Endometrial microvascular endothelial cells (primary cell): ENCODE data around the gene KLF4. TPM values are rescaled to one million over a fixed set of nuclear protein-coding genes. Genes with fewer than 3 reads are reported as not detected.
"Not testable (repeated sequence)": the region's sequence is repeated elsewhere in the genome, so short reads cannot be mapped to it uniquely, and the experiment has no call there.

Source experiments
- in situ Hi-C: cut with HindIII; loops from 2 replicates; pipeline ENCODE4 v1.10.0; 2017; ENCODE audit warnings: low sequenced_read_pairs, low pct_unique_long_range_greater_than_20kb; ENCODE audit errors: inconsistent ontology term
- total RNA-seq: library from RNA; depleted of rRNA; stranded (reverse); fragments of >200 nt; gene quantifications from one replicate; pipeline ENCODE4 v1.2.3, GENCODE V29; 2015; ENCODE audit errors: inconsistent ontology term

The KLF4 gene
- total RNA-seq: 0.28 TPM

DNA sequence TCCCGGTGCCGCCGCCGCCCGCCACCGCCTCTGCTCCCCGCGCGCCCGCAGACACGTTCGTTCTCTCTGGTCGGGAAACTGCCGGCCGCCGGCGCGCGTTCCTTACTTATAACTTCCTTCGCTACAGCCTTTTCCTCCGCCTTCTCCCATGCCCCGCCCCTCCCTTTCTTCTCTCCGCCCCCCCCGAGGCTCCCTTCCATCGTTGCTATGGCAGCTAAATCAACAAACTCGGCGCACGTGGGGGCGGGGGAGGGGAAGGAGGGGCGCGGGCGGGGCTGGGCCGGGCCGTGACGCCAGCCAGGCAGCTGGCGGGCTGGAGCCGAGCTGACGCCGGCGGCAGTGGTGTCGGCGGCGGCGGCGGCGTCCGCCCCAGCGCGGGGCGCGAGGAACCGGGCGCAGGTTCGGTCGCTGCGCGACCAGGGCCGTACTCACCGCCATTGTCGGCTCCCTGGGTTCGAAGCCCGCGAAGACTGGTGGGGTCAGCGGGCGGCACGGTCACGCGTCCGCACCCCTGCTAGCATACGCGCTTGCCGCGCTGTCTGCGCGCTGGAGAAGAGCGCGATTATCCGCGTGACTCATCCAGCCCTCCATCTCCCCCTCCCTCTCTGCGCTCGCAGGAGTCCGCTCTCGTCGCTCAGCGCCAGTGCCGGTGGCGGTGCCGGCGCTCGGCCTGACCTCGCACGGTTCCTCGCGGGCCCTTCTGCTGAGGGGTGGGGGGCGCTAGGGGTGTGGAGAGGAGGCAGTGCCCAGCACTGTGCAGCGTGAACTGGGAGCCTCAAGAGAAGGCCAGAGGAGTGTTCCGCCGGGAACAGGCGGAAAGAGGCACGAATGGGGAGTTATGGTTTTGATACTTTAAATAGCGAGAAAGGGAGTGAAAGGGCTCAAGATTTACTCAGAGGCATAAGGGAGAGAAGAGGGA is at the start of gene KLF4:
Gene KLF4 (minus strand): TSS at position 83 of the 919 bp plus-strand sequence. CDS start 597 bp downstream, outside the sequence.
- in situ Hi-C loops: no loop called here

DNA sequence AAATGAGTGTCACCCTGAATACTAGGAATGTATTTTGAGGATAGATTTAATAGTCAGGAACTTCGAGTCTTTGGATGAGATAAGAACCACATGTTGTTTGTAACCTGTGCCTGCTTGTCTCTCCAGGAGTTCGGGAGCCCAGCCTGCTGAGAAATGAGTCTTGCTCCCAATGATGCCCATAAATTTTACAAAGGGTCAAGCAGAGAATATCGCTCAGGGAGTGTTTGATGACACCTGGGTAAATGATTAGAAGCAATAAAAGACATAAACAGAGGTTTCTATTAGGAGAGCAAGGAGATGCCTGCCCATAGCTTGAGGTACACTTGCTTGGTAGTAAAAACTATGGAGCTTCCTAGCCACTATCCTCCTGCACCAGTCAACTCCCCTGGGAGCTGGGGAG is 46.9 kb upstream of the KLF4 start:
- in situ Hi-C loops: no loop called here

DNA sequence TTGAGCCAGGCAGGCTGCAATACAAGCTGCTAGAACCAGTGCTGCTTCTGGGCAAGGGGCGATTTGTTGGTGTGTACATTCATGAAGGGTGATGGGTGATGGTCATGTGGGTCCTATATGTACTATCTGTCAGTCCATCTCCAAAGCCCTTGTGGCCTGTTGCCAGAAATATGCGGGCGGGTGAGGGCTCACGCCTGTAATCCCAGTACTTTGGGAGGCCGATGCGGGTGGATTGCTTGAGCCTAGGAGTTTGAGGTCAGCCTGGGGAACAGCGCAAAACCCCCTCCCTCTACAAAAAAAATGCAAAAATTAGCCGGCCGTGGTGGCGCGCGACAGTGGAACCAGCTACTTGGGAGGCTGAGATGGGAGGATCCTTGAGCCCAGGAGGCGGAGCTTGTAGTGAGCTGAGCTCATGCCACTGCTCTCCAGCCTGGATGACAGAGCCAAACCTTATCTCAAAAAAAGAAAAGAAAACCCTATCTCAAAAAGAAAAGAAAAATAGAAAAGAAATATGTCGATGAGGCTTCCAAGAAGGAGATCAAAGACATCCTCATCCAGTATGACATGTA is 45.0 kb upstream of the KLF4 start:
- in situ Hi-C loops: no loop called here

DNA sequence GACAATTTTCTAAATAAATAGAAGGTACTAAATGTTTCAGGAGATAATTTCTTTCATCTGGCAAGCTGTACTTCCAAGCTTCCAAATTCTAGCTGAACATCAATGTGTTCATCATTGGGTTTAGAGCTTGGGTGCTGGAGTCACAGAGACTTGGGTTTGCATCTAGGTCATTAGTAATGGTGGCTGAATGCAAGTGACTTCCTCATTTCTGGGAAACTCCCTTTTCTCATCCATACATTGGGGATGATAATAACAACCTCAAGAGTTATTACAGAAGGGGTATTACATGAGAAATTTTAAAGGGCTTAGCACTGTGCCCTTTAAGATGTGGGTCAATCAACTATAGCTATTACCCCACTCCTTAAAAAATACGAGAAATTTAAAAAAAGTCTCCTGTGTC is 41.1 kb upstream of the KLF4 start:
- in situ Hi-C loops: no loop called here

DNA sequence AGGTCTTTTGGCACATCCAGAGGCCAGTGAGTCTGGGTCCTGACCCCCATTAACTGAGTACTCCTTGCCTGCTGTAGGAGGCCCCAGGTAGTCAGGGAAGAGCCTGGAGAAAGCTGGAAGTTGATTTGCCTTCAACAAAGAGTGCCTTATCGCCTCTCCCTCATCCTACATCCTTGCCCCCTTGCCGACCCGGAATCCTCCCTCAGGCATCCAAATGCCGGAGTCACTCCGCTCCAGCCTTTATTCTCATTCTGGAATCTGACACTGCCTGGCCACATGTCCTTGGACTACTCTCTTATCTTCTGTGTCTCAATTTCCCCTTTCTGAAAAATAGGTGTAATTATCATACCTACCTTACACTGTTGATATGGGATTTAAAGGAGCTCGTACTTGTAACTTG is 39.1 kb upstream of the KLF4 start:
- in situ Hi-C loops: no loop called here

DNA sequence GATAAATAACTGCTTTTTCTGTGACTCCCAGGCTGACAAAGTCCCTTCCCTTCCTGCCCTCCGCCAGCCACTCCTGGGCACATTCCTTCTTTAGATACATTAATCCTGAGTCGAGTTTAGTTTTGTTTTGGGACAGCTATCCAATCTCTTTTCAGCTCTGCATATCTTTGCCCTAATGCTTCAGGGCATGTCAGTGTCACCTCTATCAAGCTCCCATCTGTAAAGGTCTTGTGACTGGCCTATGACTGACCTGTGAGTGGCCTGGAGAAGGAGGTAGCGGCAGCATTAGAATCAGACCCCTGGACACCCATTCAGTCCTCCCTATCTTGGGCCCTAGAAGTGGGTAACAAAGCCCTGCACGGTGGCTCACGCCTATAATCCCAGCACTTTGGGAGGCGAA is 34.0 kb upstream of the KLF4 start:
- in situ Hi-C loops: no loop called here

DNA sequence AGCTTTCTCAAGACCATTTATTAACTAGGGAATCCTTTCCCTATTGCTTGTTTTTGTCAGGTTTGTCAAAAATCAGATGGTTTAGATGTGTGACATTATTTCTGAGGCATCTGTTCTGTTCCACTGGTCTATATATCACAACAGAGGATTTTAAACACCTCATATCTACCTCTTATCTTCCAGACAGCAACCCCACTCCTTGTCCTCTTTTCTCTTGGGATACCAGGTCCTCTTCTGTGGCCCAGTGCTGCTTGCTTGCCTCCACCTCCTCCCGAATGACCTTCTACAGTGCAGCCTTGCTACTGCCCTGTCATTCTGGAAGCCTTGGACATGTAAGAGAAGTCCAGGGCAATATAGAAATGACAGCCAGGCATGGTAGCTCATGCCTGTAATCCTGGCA is 30.6 kb upstream of the KLF4 start:
- in situ Hi-C loops: no loop called here

DNA sequence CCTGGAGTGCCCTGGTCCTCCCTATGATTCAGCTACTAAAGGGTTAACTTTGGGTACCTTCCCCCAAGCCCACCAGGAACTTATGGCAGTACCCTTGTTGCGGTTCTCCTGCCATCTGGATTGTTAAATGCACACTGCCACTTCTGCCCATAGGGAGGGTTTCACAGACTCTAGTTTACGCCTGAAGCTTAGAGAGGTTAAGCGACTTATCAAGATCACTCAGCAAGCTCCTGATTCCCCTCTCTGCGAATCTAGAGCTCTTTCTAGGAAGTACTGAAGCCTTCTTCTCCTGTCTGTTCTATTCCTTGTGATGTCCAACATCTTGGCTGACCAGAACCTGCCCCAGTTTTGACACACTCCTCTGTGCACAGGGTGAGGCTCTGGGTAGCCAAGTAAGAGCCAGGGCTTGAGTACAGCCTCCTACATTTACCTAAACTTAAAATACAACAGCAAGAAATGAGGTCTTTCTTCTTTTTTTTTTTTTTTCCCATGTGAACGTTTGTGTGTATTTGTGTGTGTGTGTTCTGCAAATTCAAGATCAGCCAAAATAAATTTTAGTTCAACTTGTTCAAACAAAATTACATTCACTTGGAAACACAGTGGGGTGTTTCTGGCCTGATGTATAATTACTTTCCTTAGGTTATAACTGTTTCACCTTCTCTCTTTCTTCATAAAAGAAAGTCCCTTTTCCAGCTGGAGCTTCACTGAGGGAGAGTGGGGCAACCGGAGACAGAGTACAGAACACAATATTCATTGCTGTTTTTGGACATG is 28.7 kb upstream of the KLF4 start:
- in situ Hi-C loops: no loop called here

DNA sequence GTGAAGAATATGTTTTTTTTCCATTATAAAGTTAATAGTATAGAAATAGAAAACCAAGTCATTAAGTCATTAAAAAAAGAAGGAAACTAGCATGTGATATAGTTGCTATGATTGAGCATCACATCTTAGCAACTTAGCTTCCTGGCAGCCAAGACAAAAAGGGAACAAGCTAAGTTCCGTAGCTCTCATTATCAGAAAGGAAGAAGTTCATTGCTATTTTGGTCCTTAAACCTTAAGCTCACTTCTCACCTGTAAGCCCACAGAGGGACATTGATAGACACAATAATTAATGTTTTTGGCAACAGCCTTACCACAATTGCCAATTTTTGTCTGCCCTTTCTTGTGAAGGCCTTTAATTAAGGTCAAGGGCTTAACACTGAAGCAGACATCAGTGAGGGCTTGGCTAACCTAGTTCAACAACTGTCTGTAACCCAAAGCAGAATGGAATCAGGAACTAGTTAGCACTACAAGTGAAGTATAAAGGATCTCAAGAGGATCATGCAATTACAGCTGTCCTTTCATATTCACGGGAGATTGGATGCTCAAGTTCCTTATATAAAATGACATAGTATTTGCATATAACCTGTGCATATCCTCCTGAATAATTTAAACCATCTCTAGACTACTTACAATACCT is 24.0 kb upstream of the KLF4 start:
- in situ Hi-C loops: no loop called here

DNA sequence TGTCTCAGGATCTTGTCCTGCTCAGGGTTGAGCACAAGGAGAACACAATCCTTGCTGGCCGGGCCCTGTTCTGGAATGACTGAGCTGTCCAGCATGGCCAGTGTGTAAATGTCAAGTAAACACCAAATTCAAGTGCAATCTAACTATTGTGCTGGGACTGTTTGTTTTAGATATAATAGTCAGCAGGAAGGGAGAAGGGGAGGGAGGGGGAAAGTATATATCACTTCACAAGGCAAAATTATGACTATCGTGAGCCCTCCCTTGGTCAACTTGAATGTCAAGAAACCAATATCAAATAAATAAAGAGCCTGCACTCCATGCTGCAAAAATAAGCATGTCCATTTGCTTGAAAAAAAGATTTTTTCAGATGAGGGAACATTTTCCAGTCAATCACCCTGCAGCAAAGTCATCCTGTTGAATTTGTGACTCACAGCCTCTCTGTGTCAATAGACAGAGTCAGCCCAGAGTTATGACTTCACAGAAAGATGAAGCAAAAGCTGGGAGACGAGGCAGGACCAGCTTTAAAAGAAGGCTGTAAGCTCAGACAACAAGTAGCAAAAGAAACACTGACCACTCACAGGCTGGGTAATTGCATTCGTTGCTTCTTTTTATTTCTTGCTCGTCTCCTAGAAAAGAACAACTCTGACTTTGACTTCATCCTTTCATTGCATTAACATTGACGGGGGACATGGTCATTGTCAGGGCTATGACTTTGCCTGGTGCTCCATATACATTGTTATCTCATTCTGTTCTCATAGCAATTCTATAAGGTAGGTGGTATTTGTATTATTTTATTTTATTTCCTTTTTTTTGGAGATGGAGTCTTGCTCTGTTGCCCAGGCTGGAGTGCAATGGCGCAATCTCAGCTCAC is 15.3 kb upstream of the KLF4 start:
- in situ Hi-C loops: no loop called here

DNA sequence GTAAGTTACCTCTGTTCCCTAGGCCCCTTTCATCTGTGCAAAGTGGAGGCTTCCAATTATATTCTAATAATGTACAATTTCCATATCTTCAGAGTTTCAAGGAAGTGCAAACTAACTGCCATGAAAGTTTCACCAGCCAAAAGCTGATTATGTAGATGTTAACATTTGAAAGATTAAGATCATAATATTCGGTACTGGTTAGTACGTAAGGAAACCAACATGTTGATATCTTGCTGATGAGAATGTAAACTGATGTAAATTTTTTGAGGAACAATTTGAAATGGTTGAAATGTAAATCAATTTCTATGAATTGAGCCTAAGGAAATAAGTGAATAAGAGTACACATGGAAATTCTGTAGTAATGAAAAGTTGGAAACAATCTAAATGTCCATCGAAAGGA is 12.9 kb upstream of the KLF4 start:
- in situ Hi-C loops: no loop called here

DNA sequence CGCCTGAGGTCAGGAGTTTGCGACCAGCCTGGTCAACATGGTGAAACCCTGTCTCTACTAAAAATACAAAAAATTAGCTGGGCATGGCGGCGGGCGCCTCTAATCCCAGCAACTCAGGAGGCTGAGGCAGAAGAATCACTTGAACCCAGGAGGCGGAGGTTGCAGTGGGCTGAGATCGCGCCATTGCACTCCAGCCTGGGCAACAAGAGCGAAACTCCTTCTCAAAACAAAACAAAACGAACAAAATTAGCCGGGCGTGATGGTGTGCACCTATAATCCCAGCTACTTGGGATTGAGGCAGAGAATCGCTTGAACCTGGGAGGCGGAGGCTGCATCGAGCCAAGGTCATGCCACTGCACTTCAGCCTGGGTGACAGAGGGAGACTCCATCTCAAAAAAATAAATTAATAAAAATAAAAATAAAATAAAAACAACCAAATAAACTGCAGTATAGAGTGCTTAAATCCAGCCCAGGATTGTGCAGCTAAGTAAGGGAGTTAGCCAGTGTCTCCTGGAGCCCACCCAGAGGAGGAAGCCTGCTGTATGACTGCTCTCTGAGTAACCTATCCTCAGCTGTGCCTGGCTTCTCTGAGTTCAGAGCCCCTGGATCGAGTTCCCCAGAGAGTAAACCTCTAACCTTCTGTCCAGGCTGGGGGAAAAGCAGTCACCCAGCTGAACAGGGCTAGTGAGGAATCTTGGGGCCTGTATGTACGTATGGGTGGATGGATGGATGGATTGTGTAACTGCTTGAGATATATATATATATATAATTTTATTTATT is 11.0 kb upstream of the KLF4 start:
- in situ Hi-C loops: not testable (repeated sequence)

DNA sequence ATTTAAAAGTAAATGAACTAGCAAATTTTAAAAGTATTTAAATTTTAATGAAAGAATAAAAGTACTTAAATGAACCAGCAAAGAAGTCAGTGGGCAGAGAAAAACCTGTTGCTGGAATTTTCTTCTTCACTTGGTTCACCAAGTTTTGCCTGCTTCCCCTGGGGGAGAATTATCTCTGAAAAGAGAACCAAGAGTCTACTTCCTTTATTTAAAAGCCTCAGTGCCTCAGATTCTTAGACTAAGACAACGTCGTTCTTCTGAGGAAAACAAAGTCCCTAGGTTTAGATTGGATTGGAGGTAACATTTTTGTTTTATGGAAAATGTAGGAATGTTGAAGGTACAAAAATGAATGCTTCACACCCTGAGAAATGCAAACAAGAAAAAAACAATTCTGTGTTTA is 7.4 kb upstream of the KLF4 start:
- in situ Hi-C loops: no loop called here

DNA sequence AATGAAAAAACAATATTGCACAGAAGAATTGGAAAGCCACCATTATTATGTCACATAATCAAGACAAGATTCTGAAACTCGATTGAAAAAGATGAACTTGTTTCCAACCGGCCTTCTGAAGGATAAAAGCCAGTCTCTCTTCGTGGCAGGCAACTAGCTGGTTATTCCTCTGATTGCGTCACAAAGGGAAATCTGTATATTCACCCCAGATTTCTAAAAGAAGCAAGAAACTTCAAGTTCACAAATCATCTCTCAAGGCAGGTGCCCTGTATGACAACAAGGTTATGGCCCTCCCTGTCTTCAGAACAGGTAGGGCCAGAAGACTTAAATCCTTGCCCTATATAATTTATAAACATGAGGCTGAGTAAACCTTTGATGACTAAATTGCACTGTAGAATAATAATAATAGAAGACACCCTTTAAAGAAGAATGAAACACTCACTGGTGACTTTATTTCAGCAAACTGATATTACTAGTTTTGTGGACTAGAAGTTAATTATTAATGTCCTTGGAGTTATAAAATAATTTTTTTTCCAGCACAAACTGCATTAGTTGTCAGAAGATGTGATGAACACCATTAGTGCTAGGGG is 2.9 kb upstream of the KLF4 start:
- in situ Hi-C loops: no loop called here

DNA sequence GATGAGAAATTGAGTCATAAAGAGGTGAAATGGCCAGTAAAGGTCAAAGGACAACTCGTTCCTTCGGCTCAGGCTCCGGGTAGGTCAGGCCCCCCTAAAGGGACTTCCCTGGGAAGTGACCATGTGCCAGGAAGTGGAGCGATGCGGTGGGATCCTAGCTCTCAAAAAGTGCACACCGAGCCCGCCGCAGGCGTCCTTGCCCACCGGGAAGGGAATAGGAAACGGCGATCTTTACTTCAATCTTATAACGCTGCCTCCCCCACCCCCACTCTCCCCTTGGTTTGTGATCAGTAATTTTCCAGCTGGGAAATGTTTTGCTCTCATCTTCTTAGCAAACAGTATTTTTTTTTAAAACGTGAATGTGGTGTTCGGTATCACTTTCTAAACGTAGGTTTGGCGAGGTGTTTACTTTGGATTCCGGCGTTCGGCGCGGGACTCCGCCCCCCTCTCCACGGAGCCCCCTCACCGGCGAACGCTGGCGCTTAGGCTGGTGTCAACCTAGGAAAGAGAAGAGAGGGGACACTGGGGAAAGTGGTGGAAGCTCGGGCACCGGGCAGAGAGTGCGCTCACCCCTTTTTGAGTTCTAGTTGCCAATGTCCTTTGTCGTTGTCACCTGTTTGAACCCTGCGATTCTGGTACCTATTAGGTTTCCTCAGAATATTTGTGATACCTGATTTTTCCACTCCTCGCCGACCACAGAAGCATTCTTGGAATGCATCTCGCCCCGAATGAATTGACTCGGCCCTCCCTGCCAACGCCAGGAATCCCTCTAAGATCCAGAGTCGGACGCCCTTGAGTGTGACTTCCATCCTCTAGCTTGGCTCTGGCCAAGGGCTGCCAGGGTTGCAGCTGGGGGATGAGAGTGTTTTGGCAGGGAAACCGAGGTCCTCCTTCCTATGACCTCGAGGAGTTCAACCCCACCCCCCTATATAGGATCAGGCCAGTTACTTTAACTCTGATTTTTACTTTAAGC is 1.8 kb upstream of the KLF4 start:
- in situ Hi-C loops: no loop called here

DNA sequence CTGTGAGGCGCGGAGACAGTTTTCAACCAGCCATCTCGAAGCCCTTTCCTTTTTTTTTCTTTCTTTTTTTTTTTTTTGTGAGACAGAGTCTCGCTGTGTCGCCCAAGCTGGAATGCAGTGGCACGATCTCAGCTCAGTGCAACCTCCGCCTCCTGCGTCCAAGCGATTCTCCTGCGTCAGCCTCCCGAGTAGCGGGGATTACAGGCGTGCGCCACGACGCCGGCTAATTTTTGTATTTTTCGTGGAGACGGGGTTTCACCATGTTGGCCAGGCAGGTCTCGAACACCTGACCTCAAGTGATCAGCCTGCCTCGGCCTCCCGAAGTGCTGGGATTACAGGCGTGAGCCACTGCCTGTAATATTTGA is 1.0 kb upstream of the KLF4 start:
- in situ Hi-C loops: not testable (repeated sequence)
